Activated CD8-positive, alpha-beta T cell treated with anti-CD3 and anti-CD28 coated beads for 36 hours (primary cell): ENCODE measurements around the gene SFTPA1. TPM values are rescaled to one million over a fixed set of nuclear protein-coding genes. Genes with fewer than 3 reads are reported as not detected.
"Not testable (repeated sequence)": the region's sequence is repeated elsewhere in the genome, so short reads cannot be mapped to it uniquely, and the experiment has no call there.

Experiments
- ATAC-seq: fragments of 200-7000 bp; cut with Tn5 transposase; one replicate; pipeline ENCODE4 v1.10.0; 2021; ENCODE audit warnings: mild to moderate bottlenecking, moderate library complexity
- CTCF ChIA-PET: fragments of 350-600 bp; sonication (Branson Sonifier 250); formaldehyde crosslinking; loops from one replicate; lab custom pipeline; 2021; ENCODE audit warnings: antibody characterized with exemption; lab: Charles Lee
- POLR2A ChIA-PET: fragments of 350-600 bp; sonication (Branson Sonifier 250); formaldehyde crosslinking; loops from one replicate; lab custom pipeline; 2021; ENCODE audit warnings: antibody characterized with exemption; lab: Charles Lee
- DNase-seq: peaks from one replicate; pipeline ENCODE4 v3.0.0-alpha.2; 2020
- H3K27ac Mint-ChIP-seq: one replicate; pipeline ENCODE4 v1.8.0; 2021; ENCODE audit warnings: mild to moderate bottlenecking, mixed read lengths
- H3K27me3 Mint-ChIP-seq: one replicate; pipeline ENCODE4 v1.8.0; 2021; ENCODE audit warnings: mixed read lengths
- H3K36me3 Mint-ChIP-seq: one replicate; pipeline ENCODE4 v1.8.0; 2021; ENCODE audit warnings: low read depth, mixed read lengths
- H3K4me1 Mint-ChIP-seq: one replicate; pipeline ENCODE4 v1.8.0; 2021; ENCODE audit warnings: low read depth, mixed read lengths
- H3K4me3 Mint-ChIP-seq: one replicate; pipeline ENCODE4 v1.8.0; 2021; ENCODE audit warnings: mild to moderate bottlenecking, moderate library complexity, mixed read lengths
- H3K9me3 Mint-ChIP-seq: one replicate; pipeline ENCODE4 v1.8.0; 2021; ENCODE audit warnings: mixed read lengths
- CTCF ChIP-seq: fragments of 200-600 bp; IDR thresholded peaks from one replicate; pipeline ENCODE4 v1.8.0; 2022; ENCODE audit warnings: antibody characterized with exemption, mild to moderate bottlenecking
- intact Hi-C: fragments of 100-400 bp; cut with micrococcal nuclease; formaldehyde crosslinking; loops from one replicate; pipeline ENCODE4 v1.10.0; 2022
- total RNA-seq, 2 experiments: library from RNA; stranded (reverse); gene quantifications; one replicate each; pipeline ENCODE4 v1.2.3, GENCODE V29; 2021

SFTPA1 gene
- total RNA-seq, 2 experiments from 2014 or later, result not detected

GRCh38 chr10:79595510-79595909 is 15.2 kb upstream of the SFTPA1 start:
- TF ChIP-seq CTCF, result no peak
- H3K36me3 Mint-ChIP-seq, result no peaks in the 10 kb centered on the region
- peaks cover 15% of the 10 kb centered on the region for H3K27me3 Mint-ChIP-seq
- ATAC-seq (no peak), DNase-seq (no peak)
- ChIA-PET CTCF (no interaction called here), POLR2A (no interaction called here)
- H3K9me3 Mint-ChIP-seq, result peaks cover 12% of the 10 kb centered on the region
- intact Hi-C loops, result no loop called here
- no peaks in the 10 kb centered on the region for H3K4me1 Mint-ChIP-seq
- no peak overlapping the region for H3K27ac Mint-ChIP-seq
- H3K4me3 Mint-ChIP-seq, result no peak overlapping the region

- Mint-ChIP-seq H3K27me3 (peaks cover 15% of the 10 kb centered on the region), H3K9me3 (peaks cover 12% of the 10 kb centered on the region)
- intact Hi-C loops, result loop anchor here (10.0 kb wide), 1 partner anchor 65 kb away; no protein-coding TSS in a partner anchor
- H3K4me1 Mint-ChIP-seq, DNase-seq, ATAC-seq, CTCF ChIA-PET, H3K27ac Mint-ChIP-seq, POLR2A ChIA-PET, H3K36me3 Mint-ChIP-seq, H3K4me3 Mint-ChIP-seq: not testable (repeated sequence)
Observed at GRCh38 chr10:79599644-79600043, 11.1 kb upstream of the SFTPA1 start.

GRCh38 chr10:79601939-79602338 is 8.8 kb upstream of the SFTPA1 start:
- Mint-ChIP-seq H3K4me3 (no peak overlapping the region), H3K27me3 (peaks cover 13% of the 10 kb centered on the region), H3K9me3 (peaks cover 12% of the 10 kb centered on the region), H3K4me1 (no peaks in the 10 kb centered on the region), H3K36me3 (no peaks in the 10 kb centered on the region), H3K27ac (no peak overlapping the region)
- ChIA-PET CTCF (interaction anchor here (0.5 to 1.6 kb wide), 2 partner anchors 64 to 68 kb away, joined by 3 to 7 read pairs; no protein-coding TSS in a partner anchor), POLR2A (no interaction called here)
- no peak for DNase-seq
- intact Hi-C loops, result loop anchor here (10.0 kb wide), 1 partner anchor 67 kb away; no protein-coding TSS in a partner anchor
- ATAC-seq, result no peak
- TF ChIP-seq CTCF, result no peak

GRCh38 chr10:79602953-79603352 is 7.8 kb upstream of the SFTPA1 start:
- ChIA-PET POLR2A (no interaction called here), CTCF (interaction anchor here (1.6 kb wide), 1 partner anchor 65 kb away, joined by 7 read pairs; no protein-coding TSS in a partner anchor)
- intact Hi-C loops, result loop anchor here (10.0 kb wide), 1 partner anchor 68 kb away; no protein-coding TSS in a partner anchor
- TF ChIP-seq CTCF, result no peak
- no peaks in the 10 kb centered on the region for H3K36me3 Mint-ChIP-seq
- no peak for ATAC-seq
- H3K4me3 Mint-ChIP-seq, result no peak overlapping the region
- no peaks in the 10 kb centered on the region for H3K4me1 Mint-ChIP-seq
- peaks cover 9% of the 10 kb centered on the region for H3K27me3 Mint-ChIP-seq
- no peak overlapping the region for H3K27ac Mint-ChIP-seq
- H3K9me3 Mint-ChIP-seq, result peaks cover 3% of the 10 kb centered on the region
- DNase-seq, result no peak

- CTCF ChIA-PET, result no interaction called here
- ATAC-seq, result no peak
Observed at GRCh38 chr10:79604294-79604693, 6.4 kb upstream of the SFTPA1 start.

More at GRCh38 chr10:79604294-79604693, 6.4 kb upstream of the SFTPA1 start:
- H3K4me1 Mint-ChIP-seq, result no peaks in the 10 kb centered on the region
- TF ChIP-seq CTCF, result no peak
- POLR2A ChIA-PET, result no interaction called here
- no peak overlapping the region for H3K27ac Mint-ChIP-seq
- H3K27me3 Mint-ChIP-seq, result peaks cover 3% of the 10 kb centered on the region
- no peaks in the 10 kb centered on the region for H3K36me3 Mint-ChIP-seq
- no peaks in the 10 kb centered on the region for H3K9me3 Mint-ChIP-seq
- no peak overlapping the region for H3K4me3 Mint-ChIP-seq
- DNase-seq, result no peak
- intact Hi-C loops, result loop anchor here (10.0 kb wide), 1 partner anchor 69 kb away; no protein-coding TSS in a partner anchor
